GM21390 (cell line): ENCODE measurements around the gene CNGB1.
A peak's percentile ranks its signal among the peaks of the same experiment; 100 is the strongest.
"Not testable (repeated sequence)": the region's sequence is repeated elsewhere in the genome, so short reads cannot be mapped to it uniquely, and the experiment has no call there.

Experiments
- ATAC-seq: cut with Tn5 transposase; IDR thresholded peaks from one replicate; pipeline ENCODE4 v1.9.1; 2021; ENCODE audit not compliant: unreplicated experiment

The CNGB1 gene

DNA sequence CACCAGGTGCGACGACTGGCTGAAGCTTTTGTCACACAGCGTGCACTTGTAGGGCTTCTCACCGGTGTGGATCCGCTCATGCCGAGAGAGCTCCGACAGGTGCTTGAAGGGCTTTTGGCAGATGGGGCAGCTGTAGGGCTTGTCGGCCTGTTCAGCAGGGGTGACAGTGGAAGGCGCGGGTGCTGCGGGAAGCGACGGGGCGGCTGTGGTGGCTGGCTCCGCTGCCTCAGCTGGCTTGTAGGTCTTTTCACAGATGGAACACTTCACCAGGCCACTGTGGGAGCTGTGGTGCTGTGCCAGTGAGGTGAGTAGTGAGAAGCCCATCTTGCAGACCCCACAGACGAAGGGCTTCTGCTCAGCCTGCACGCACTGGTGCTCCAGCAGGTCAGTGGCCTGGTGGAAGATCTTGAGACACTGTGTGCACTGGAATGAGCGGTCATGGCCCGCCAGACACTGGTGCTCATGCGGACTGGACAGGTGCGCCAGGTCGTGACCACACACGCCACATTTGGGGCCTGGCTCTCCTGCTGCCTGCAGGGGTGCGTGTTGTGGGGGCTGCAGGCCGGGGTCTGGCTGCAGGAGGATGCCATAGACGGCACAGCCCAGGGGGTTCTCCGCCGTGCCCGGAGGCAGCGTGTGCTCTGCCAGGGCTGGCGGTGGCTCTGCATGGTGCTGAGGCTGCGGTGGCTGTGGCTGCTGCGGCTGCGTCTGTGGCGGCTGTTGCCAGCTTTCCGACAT is 26.8 kb upstream of the CNGB1 start:
- no peak for ATAC-seq

- no peak for ATAC-seq
Measured at GRCh38 chr16:57997176-57997527, 26.2 kb upstream of the CNGB1 start.

- no peak for ATAC-seq
Measured at GRCh38 chr16:57996406-57997175, 25.7 kb upstream of the CNGB1 start.

- ATAC-seq, result no peak
Measured at GRCh38 chr16:57995721-57996405, 24.9 kb upstream of the CNGB1 start.

DNA sequence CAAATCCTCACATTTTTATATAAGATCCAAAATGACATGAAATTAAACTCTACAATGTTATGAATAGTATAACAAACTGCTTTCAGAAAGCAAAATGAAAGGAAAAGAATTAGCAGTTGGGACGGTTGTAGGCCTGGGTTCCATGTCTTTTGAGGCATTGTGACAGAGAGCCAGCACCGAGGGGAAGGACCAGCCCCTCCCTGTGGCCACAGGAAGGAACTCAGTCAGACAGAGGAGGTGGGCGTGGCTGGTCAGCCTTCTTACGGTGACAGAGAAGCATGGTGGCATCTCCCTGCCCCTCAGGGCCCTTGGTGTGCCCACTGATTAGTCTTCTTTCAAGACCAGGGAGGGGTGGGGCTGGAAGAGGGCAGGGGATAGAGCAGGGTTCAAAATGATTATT is 23.9 kb upstream of the CNGB1 start:
- no peak for ATAC-seq

- ATAC-seq, result no peak
Measured at GRCh38 chr16:57994361-57994760, 23.4 kb upstream of the CNGB1 start.

DNA sequence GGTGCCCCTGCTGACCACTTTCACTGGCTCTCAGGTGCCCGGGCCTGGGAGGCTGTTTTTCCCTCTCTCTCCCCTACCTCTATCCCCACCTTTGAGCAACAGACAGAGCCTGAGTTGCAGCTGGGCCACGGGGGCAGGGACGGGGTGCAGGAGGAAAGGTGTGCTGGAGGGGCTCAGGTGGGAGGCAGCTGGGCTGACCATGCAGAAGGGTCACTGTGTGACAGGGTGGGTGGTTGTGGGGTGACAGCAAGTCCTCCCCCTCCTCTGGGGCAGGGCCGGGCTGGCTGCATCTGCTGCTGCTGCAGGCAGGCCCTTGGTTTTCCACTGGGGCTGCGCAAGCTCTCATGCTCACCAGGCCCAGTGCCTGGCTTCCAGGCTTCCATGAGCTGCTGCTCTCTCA is 23.0 kb upstream of the CNGB1 start:
- no peak for ATAC-seq

DNA sequence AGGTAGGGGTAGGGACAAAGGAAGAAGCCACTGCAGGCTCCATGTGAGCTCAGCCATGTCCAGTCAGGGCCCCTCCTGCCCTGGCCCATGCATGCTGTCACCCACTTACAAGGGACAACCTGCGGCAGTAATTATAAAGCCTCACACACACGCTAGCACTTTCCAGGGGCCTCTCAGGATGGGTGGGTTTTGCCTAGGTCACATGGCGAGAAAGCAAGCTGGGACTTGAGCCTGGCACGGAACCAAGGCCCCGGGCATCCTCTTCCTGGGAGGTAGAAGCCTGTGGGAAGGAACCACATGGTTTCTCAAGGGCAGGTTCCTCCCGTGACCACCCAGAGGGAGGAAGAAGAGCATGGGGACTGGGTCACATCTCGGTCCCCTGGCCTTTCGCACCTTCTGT is 22.5 kb upstream of the CNGB1 start:
- no peak for ATAC-seq

- ATAC-seq, result no peak
Measured at GRCh38 chr16:57992084-57992483, 21.2 kb upstream of the CNGB1 start.

- ATAC-seq, result no peak
Measured at GRCh38 chr16:57991551-57992059, 20.7 kb upstream of the CNGB1 start.

- ATAC-seq, result no peak
Measured at GRCh38 chr16:57988929-57989328, 18.0 kb upstream of the CNGB1 start.

GRCh38 chr16:57987441-57988177 is 16.7 kb upstream of the CNGB1 start:
- no peak for ATAC-seq

DNA sequence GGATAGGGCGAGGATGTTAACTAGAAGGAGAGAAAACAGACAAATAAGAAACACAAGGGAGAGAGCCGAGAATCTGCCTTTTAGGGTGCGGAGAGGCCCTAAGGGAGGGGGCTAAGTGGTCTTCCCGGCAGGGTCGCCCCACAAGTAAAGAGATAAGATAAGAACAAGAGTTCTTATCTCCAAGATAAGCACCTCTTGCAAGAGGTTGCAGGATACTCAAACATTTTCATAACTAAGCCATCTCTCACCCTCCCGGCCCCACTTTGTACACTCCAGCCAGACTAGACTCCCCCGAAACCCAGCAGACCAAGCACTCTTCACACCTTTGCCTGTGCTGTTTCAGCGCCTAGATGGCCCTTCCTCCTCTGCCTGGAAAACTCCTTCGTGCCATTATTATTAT is 15.3 kb upstream of the CNGB1 start:
- ATAC-seq, result no peak

DNA sequence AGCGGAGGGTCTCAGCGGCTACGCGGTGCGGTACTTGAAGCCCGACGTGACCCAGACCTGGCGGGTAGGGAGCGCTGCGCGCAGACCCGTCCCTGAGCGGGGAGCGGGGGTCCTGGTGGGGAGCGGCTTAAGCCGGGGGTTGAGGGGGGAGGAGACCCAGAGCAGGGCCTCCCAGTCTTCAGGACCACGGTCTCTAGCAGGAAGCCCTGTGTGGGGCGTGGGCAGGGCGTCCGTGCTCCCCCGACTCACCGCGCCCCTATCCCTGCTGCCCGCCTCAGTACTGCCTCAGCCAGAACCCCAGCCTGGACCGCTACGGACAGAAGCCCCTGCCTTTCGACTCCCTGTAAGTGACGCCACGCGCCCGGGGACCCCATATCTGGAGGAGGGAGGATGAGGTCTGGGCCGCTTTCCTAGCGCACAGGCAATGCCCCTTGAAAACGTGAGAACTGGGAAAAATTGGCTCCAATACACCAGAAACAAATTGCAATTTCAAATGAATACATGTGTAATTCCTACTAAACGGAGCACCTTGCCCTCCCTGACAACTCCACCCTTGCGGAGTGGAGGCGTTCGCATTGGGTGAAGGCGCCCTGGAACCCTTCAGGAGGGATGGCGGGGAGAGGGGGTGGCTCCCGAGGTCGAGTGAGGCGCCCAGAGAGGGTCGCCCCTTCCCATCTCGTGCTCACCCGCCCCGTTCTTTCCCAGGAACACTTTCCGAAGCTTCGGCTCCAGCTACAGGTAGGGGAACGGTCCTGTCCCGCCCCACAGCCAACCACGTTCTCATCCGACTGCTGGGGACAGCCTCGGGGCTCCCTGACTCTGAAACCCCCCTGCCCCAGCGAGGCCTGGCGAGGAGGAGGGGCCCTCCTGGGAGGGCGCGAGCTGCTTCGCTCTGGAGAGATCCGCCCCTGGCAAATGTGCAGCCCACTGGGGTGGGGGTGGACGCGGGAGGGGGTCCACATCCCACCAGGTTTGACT is 14.6 kb upstream of the CNGB1 start:
- ATAC-seq, result peak; percentile 13

DNA sequence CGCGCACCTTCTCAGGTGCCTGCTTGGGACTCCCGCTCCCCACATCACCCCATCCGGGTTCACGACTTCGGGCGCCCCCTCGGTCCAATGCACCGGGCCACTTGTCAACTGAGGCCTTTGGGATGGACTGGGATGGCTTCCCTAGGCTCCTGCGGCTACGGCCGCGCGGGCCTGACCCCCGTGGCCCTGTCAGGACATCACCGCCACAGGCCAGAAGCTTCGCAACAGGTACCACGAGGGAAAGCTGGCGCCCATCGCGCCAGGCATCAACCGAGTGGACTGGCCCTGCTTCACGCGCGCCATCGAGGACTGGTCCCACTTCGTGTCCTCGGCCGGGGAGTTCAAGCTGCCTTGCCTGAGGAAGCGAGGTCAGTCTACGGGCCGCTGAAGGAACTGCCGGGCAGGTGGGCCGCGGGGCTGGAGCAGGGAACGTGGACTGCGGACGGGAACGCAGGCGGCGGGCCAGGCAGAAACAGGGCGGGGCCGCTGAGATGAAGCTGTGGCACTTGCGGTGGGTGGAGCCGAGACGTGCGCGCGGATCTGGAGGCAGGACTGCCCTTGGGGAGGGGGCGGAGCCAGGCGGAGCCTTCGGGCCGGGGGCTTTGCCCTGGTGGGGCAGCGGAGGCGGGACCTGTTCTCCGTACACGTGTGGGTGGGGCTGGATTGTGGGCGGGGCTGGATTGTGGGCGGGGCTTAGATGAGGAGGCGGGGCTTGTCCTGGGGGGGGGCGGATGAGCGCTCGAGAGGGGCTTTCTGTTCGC is 13.7 kb upstream of the CNGB1 start:
- peak; percentile 77 for ATAC-seq

DNA sequence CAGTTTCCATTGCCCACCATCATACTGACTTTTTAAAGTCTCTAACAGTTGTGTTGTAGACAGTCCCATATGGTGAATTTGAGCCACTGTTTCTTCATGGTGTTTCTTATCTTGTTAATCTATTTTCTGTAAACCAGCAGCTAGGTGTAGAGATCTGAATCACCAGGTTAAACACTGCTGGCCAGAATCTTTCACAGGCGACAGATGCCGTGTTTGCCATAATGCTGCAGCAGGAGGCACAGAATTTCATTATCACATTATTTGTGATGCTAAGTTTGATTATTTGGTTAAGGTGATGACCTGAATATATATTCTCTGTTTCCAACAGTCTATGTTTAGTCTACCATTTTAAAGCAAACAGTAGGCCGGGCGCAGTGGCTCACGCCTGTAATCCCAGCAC is 11.5 kb upstream of the CNGB1 start:
- ATAC-seq, result no peak

DNA sequence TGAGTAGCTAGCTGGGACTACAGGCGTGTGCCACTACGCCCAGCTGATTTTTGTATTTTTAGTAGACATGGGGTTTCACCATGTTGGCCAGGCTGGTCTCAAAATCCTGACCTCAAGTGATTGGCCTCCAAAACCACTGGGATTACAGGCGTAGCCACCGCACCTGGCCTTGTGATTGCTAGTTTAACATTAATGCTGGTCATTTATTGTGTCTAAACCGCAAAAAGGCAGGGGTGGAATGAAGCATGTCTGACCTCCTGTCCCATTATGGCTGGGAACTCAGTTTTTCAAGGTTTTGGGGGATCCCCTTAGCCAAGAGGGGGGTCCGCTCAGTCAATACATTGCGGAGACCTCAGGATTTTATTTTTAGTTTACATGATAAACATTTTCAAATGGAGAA is 10.7 kb upstream of the CNGB1 start:
- ATAC-seq, result no peak

GRCh38 chr16:57979006-57979585 is 8.2 kb upstream of the CNGB1 start:
- ATAC-seq, result no peak

GRCh38 chr16:57978070-57978465 is 7.1 kb upstream of the CNGB1 start:
- ATAC-seq, result not testable (repeated sequence)
